ENCODE measurements around the gene LRGUK.

The LRGUK gene

DNA sequence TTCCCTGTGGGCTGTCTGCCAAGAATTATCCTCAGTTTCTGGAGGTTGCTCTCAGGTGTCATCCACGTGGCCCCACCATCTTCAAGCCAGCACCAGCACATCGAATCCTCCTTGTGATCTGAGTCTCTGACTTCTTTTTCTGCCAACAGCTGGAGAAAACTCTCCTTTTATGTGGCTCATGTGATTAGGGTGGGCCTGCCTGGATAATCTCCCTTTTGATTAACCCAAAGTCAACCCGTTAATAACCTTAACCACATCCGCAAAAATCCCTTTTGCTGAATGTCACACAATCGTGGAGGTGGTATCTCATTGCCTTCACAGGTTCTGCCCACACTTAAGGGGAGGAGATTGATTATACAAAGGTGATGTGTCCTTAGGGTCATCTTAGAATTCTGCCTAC is 73.8 kb downstream of the LRGUK start:
- no peak overlapping the region for H3K27ac ChIP-seq
- TF ChIP-seq, protein P1, sequence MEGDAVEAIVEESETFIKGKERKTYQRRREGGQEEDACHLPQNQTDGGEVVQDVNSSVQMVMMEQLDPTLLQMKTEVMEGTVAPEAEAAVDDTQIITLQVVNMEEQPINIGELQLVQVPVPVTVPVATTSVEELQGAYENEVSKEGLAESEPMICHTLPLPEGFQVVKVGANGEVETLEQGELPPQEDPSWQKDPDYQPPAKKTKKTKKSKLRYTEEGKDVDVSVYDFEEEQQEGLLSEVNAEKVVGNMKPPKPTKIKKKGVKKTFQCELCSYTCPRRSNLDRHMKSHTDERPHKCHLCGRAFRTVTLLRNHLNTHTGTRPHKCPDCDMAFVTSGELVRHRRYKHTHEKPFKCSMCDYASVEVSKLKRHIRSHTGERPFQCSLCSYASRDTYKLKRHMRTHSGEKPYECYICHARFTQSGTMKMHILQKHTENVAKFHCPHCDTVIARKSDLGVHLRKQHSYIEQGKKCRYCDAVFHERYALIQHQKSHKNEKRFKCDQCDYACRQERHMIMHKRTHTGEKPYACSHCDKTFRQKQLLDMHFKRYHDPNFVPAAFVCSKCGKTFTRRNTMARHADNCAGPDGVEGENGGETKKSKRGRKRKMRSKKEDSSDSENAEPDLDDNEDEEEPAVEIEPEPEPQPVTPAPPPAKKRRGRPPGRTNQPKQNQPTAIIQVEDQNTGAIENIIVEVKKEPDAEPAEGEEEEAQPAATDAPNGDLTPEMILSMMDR (conservative IDR thresholded peaks at IDR 0.05) = no peak

DNA sequence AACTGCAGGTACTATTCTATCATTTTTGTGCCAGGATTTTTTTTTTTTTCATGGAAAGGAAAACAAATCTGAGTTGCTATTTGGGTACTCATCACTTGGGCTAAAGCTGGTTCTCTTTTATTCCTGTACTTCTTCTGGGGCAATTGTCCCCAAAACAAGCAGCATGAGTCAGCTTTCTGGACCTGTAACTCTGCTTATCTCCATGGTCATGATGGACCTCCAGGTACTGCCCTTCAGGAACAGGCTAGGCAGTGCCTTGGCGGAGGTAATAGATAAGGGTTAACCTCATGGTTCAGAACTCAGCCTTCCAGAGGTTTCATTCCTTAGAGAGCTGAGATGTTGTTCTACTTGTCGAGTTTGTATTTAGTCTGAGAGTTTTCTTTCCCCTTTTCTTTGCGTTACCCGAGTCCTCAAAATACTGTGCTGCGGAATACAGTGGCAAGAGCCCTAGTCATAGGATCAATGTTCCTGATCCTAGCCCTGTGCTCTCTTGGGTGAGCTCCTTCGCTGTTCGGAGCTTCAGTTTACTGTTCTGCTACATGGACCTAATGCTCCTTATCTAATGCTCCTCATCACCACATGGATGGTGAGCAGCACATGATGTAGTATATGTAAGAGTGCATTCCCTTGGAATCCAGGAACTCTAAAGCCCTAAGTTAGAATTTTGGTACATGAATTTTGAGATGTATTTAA is 74.6 kb downstream of the LRGUK start:
- TF ChIP-seq, protein P1 (conservative IDR thresholded peaks at IDR 0.05) = no peak
- no peak overlapping the region for H3K27ac ChIP-seq

DNA sequence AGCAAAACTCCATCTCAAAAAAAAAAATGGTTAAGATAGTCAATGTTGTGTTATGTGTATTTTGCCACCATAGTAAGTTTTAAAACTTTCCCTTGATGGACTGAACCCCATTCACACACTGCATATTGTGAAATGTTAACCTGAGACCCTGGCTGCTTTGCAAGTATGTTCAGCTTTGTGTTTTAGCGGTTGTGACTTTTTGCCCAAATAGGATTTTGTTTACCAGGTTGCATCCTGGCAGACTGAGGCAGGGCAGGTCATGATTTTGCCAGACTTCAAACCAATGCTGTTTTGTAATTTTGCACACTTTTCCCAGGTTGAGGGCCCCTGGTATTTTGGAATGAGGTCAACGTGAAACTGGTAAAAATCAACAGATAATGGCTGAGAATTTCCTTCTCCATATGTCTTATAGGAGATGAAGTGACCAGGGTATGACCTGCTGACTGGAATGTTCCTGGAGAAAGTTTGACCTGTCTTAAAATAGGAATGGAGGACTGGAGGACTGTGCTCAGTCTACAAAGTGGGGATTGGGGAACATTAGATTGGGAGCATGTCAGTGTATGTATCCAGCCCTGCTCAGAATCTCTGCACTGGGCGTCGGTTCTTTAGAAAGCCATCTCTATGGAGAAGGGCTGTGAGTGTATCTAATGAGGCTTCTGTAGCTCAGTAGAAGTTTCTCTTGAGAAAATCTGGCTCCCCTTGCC is 76.2 kb downstream of the LRGUK start:
- TF ChIP-seq, protein P1 (conservative IDR thresholded peaks at IDR 0.05) = no peak
- H3K27ac ChIP-seq = no peak overlapping the region

DNA sequence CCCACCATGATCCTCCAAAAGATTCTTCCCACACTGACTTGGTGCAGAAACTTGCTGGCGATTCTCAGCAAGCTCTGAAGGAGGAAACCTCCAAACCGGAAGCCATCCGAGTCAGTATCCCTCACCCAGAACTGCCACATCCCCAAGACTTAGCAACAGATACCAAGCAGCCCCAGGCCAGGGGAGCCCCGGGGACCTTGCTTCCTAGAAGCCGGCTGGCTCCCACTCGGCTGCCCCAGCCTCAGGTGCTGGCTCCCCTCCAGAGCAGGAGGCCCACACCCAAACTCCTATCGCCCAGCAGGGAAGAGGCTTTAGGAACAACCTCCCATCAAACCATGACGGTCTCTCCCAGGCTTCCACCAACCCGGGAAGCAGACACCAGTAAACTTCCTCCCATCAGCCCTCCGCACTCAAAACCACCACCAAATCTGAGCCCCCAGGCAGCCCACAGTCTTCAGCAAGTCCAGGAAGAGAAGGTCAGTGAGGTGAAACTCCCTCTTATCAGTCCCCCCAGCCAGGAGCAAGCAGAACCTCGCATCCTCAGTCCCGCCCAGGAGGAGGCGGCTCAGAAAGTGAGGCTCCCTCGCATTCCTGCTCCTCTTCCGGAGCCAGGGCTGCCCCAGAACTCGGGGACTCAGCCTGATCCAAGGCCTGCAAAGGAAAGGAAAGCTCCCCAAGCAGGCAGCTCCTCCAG is 82.3 kb downstream of the LRGUK start:
- TF ChIP-seq, protein P1 (conservative IDR thresholded peaks at IDR 0.05) = no peak
- H3K27ac ChIP-seq = no peak overlapping the region

DNA sequence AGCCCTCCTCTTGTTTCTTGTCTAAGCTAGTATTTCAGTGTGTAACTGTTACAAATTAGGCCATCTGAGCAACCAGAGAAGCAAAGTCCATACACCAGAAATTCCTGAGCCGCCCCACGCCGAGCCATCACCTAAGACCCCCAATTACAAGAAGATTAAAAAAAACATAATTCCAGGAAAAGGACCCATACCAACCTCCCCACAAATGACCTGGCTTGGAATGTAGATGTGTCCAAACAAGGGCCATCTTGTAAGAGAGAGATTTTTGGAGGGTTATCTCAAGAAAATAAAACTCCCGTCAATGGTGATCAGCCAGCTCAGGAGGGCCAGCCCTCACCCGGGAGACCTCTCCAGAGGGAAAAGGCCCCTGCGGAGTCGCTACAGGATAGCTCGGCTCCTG is 83.1 kb downstream of the LRGUK start:
- TF ChIP-seq, protein P1 (conservative IDR thresholded peaks at IDR 0.05) = no peak

DNA sequence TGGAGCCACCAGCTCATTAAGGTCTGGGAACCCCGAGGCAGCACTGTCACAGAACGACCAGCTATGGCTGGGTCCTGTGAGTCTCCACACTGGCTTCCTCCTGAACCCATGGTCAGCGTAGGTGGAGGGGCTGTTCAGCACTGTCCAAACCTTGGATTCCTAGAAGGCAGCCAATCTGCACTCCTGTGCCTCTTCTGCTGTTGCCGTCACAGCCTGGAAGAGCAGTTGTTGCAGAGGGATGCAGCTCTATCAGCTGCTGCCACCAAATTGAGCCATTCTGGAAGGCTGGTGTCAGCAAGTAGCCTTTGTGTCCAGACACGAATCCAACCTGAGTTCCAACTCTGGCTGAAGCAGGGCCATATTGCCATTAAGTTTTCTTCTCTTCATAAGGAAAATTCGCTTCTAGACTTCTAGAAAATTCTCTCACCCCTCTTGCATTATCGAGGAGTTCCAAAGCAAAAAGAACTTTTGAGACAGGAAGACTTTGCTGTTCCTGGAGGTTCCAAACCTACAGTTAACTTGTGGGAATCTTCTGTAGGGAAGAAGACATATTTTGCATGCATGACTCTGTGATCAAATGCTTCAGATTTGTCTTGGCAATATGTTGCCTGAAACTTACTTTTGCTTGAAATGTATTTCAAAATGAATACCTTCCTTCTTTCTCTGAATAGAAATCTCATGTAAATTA is 84.0 kb downstream of the LRGUK start:
- TF ChIP-seq, protein P1 (conservative IDR thresholded peaks at IDR 0.05) = no peak
- no peak overlapping the region for H3K27ac ChIP-seq

More for the DNA sequence above, 83.1 kb downstream of the LRGUK start:
- no peak overlapping the region for H3K27ac ChIP-seq

DNA sequence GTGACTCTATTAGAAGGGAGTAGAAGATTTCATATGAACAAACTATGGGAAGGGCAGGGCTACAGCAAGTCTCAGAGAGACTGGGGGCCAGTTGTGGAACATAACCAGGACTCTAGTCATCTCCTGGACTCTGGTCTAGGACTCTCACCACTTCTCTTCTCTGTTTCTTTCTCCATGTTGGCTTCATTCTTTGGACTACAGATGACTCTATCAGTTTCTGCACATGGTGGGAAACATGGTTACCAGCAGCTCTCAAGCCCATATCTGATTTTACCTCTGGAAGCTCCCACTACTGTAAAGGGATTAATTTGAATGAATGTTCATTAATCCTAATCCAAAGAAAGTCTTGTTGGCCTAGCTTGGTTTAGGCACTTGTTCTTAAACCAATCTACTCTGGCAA is 84.7 kb downstream of the LRGUK start:
- TF ChIP-seq, protein P1 (conservative IDR thresholded peaks at IDR 0.05) = no peak

More for the DNA sequence above, 84.7 kb downstream of the LRGUK start:
- H3K27ac ChIP-seq = no peak overlapping the region
